Prostate gland (tissue), 2 donors: ENCODE data around the gene TFEB.

ENCODE experiments used
- CTCF ChIP-seq, 4 experiments: fragments of 200-600 bp in 2 of 4; fragments of 450-650 bp in 2 of 4; sonication (generic) in 2 of 4; IDR thresholded peaks; 1 replicate in 3 of 4; 2 replicates in 1 of 4; pipeline ENCODE4 v1.5.1; 2016 to 2019; ENCODE audit warnings: antibody characterized with exemption in 4 of 4, mild to moderate bottlenecking in 2 of 4, moderate library complexity in 2 of 4
- POLR2AphosphoS5 ChIP-seq: sonication (generic); formaldehyde crosslinking; IDR thresholded peaks from one replicate; pipeline ENCODE4 v1.6.1; 2017; ENCODE audit warnings: antibody characterized with exemption

GRCh38 chr6:41720783-41721182 is 14.6 kb downstream of the TFEB start:
- TF ChIP-seq CTCF (IDR thresholded peaks at IDR 0.05) (no peak), POLR2AphosphoS5 (no peak)
